ENCODE measurements around the gene LRRTM1.

DNA sequence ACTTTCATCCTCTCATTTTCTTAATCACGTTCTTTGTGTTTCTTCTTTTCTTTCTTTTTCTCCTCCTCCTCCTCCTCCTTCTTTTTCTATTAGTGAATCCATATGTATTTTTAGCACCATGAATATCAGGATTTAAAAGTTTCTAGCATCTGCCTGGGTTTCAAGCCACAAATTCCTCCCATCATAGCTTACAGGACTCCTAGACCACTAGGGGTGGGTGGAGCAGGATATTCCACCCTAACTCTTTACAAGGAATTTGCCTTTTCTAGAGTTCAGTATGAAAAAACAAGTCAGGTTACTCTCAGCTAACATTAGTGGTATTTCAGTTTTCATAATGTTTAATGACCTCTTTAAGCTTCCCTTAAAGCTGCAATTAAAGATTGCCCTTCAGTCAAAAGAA is 19.1 kb upstream of the LRRTM1 start:
- TF ChIP-seq YY1 (IDR thresholded peaks at IDR 0.05; ENCODE audit: insufficient read depth, insufficient read length), result no peak
- no peak for TF ChIP-seq ZNF274 (IDR thresholded peaks at IDR 0.05; ENCODE audit: low read depth, low read length)
- no peak for TF ChIP-seq SUZ12 (IDR thresholded peaks at IDR 0.05; ENCODE audit: extremely low read depth, insufficient read depth, insufficient read length)
